Measurements from ENCODE around the gene GRK5. TPM values are rescaled to one million over a fixed set of nuclear protein-coding genes. Genes with fewer than 3 reads are reported as not detected.

Gene GRK5
- total RNA-seq, 1 donor from 2014 or later = 163 TPM

- Mint-ChIP-seq H3K4me1 (ENCODE audit: unreplicated experiment) (peaks cover 89% of the 10 kb centered on the region), H3K4me3 (ENCODE audit: unreplicated experiment) (peak overlapping the region; percentile 59), H3K9me3 (ENCODE audit: unreplicated experiment) (no peaks in the 10 kb centered on the region), H3K27me3 (ENCODE audit: unreplicated experiment) (peaks cover 32% of the 10 kb centered on the region), H3K27ac (ENCODE audit: unreplicated experiment) (peak overlapping the region; percentile 98), H3K36me3 (ENCODE audit: low read depth, unreplicated experiment) (peaks cover 35% of the 10 kb centered on the region)
- no peak for DNase-seq (ENCODE audit: low spot score)
- TF ChIP-seq, protein P1, sequence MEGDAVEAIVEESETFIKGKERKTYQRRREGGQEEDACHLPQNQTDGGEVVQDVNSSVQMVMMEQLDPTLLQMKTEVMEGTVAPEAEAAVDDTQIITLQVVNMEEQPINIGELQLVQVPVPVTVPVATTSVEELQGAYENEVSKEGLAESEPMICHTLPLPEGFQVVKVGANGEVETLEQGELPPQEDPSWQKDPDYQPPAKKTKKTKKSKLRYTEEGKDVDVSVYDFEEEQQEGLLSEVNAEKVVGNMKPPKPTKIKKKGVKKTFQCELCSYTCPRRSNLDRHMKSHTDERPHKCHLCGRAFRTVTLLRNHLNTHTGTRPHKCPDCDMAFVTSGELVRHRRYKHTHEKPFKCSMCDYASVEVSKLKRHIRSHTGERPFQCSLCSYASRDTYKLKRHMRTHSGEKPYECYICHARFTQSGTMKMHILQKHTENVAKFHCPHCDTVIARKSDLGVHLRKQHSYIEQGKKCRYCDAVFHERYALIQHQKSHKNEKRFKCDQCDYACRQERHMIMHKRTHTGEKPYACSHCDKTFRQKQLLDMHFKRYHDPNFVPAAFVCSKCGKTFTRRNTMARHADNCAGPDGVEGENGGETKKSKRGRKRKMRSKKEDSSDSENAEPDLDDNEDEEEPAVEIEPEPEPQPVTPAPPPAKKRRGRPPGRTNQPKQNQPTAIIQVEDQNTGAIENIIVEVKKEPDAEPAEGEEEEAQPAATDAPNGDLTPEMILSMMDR (IDR thresholded peaks at IDR 0.05; ENCODE audit: unreplicated experiment) = no peak
Observed at GRCh38 chr10:119368991-119369869, 161.9 kb downstream of the GRK5 start.

GRCh38 chr10:119370111-119370741 is 162.9 kb downstream of the GRK5 start:
- peak; percentile 60 for DNase-seq (ENCODE audit: low spot score)
- TF ChIP-seq, protein P1 (IDR thresholded peaks at IDR 0.05; ENCODE audit: unreplicated experiment) = no peak
- Mint-ChIP-seq H3K36me3 (ENCODE audit: low read depth, unreplicated experiment) (peaks cover 36% of the 10 kb centered on the region), H3K9me3 (ENCODE audit: unreplicated experiment) (no peaks in the 10 kb centered on the region), H3K4me1 (ENCODE audit: unreplicated experiment) (peaks cover 92% of the 10 kb centered on the region), H3K27me3 (ENCODE audit: unreplicated experiment) (peaks cover 32% of the 10 kb centered on the region), H3K27ac (ENCODE audit: unreplicated experiment) (peak overlapping the region; percentile 98), H3K4me3 (ENCODE audit: unreplicated experiment) (peak overlapping the region; percentile 59)

DNA sequence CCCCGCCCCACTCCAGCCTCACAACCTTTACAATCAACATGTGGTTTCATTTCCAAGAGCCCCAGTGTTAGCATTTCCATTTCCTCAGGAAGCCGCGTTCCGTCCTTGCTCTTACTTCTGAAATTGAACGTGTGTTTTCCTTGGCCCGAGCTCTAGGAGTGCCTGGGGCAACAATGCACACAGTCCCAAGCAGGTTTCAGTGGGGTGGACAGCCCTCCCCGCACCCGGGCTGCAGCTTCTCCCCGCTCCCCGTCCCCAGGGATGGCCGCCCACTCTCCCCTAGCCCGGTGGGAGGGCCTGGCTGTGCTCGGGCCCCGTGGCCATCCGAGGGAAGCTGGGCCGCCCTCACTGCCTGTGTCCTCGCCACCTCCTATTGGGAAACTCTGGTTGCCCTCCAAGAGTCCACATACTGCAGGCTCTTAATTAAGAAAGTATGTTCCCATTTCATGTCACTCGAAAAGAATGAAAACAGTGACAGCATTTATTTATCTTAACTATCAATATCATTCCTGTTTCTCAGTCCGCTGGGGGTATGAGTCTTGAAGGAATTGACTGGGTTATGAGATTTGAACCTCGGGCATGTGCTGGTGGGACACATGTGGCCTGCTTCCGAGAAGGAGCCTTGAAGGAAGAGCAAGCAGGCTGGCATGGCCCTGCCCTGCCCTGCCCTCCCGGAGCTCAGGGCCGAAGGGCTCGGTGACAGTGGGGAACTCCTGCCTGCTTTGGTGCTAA is 163.8 kb downstream of the GRK5 start:
- H3K36me3 Mint-ChIP-seq (ENCODE audit: low read depth, unreplicated experiment) = peaks cover 42% of the 10 kb centered on the region
- no peak overlapping the region for H3K4me3 Mint-ChIP-seq (ENCODE audit: unreplicated experiment)
- peak overlapping the region; percentile 98 for H3K27ac Mint-ChIP-seq (ENCODE audit: unreplicated experiment)
- peaks cover 93% of the 10 kb centered on the region for H3K4me1 Mint-ChIP-seq (ENCODE audit: unreplicated experiment)
- TF ChIP-seq, protein P1 (IDR thresholded peaks at IDR 0.05; ENCODE audit: unreplicated experiment) = no peak
- no peaks in the 10 kb centered on the region for H3K9me3 Mint-ChIP-seq (ENCODE audit: unreplicated experiment)
- peaks cover 33% of the 10 kb centered on the region for H3K27me3 Mint-ChIP-seq (ENCODE audit: unreplicated experiment)
- peak; percentile 34 for DNase-seq (ENCODE audit: low spot score)

DNA sequence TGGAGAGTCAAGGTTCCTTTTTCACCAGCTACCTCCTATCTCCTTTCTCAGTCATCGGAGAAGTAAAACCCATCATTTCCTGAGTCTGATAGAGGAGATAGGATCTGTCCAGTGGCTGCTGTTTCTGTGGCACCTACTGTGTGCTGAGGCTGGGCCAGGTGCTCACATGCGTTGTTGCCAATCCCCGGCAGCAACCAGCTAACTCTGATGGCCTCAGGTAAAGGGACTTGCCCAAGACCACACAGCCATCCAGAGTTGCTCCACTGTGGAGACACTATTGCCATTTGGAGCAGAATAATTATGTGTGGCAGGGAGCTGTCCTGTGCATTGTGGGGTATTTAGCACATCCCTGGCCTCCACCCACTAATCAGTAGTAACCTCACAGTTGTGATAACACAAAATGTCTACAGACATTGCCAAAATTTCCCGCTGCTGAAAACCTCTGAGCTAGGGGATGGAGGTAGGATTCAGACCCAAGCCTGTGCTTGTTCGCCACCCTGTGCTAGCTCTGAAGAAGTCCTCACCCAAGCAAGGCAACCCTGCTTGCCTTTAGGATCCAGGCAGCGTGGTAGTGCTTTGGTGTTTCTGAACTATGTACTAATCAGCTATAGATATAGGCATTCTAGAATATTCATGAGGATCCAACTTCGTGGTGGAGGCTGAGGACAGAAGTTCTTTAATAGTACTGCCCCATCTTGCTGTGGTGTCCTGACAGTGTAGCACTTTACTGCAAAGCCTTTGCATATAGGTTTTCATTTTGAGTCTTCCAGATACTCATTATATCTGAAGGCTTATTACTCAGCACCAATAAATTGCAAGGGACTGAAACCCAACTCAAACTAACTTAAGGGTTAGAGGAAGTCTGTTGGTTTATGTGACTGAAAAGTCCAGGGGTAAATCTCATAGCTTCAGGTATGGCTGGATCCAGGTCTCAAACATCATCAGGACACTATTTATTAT is 164.6 kb downstream of the GRK5 start:
- H3K4me3 Mint-ChIP-seq (ENCODE audit: unreplicated experiment) = no peak overlapping the region
- peaks cover 89% of the 10 kb centered on the region for H3K4me1 Mint-ChIP-seq (ENCODE audit: unreplicated experiment)
- H3K27ac Mint-ChIP-seq (ENCODE audit: unreplicated experiment) = peak overlapping the region; percentile 91
- peaks cover 30% of the 10 kb centered on the region for H3K27me3 Mint-ChIP-seq (ENCODE audit: unreplicated experiment)
- no peaks in the 10 kb centered on the region for H3K9me3 Mint-ChIP-seq (ENCODE audit: unreplicated experiment)
- TF ChIP-seq, protein P1 (IDR thresholded peaks at IDR 0.05; ENCODE audit: unreplicated experiment) = no peak
- DNase-seq (ENCODE audit: low spot score) = no peak
- peaks cover 43% of the 10 kb centered on the region for H3K36me3 Mint-ChIP-seq (ENCODE audit: low read depth, unreplicated experiment)

All from endothelial cell (in vitro differentiated cells).